Mammary epithelial cell (primary cell): ENCODE results near the gene STARD8.

Experiments used
- CTCF ChIP-seq, 2 donors: IDR thresholded peaks in 1 of 2; conservative IDR thresholded peaks in 1 of 2; 2 replicates each; pipeline ENCODE4 v1.5.1; 2011 to 2012; ENCODE audit warnings: inconsistent platforms in 2 of 2, low read length in 2 of 2, mild to moderate bottlenecking in 2 of 2, control low read depth in 1 of 2, low read depth in 1 of 2; ENCODE audit not compliant: insufficient read depth in 1 of 2; ENCODE audit errors: extremely low read depth in 1 of 2
- EZH2 ChIP-seq: IDR thresholded peaks from 2 replicates; pipeline ENCODE4 v1.6.1; 2012; ENCODE audit warnings: low read length, inconsistent platforms, borderline replicate concordance

DNA sequence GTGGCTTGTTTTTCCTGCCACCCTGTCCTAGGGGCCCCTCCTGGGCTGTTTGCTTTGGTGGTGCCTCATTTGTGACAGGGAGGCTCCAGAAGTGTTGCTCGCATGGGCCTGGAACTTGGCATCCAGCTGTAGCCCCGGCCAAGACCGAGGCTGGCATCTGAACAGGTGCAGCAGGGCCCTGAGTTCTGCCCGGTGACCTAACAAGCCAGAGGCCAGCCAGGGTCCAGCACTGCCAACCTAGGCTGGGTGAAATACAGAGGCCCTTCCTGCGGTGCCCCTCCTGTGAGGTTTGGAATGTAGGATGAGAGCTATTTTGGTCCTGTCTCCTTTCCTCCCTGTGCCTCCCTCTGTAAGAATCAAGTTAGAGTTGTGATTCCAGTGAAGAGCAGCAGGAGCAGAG is 58.5 kb downstream of the STARD8 start:
- TF ChIP-seq CTCF (conservative IDR thresholded peaks at IDR 0.05 in 1 of 2, IDR thresholded peaks at IDR 0.05 in 1 of 2; ENCODE audit: extremely low read depth in 1 of 2, insufficient read depth in 1 of 2, low read depth in 1 of 2, low read length in 2 of 2) (no peak), EZH2 (no peak)
